BLaER1 (cell line): Measurements from ENCODE around the gene SHANK1.

ENCODE experiments used
- H3K27ac ChIP-seq: shearing (Covaris generic); formaldehyde crosslinking; 2 replicates; pipeline ENCODE4 v1.8.1; 2022
- H3K27me3 ChIP-seq: shearing (Covaris generic); formaldehyde crosslinking; 2 replicates; pipeline ENCODE4 v1.8.1; 2022
- H3K36me3 ChIP-seq: shearing (Covaris generic); formaldehyde crosslinking; 2 replicates; pipeline ENCODE4 v1.8.1; 2022
- H3K4me1 ChIP-seq: shearing (Covaris generic); formaldehyde crosslinking; 2 replicates; pipeline ENCODE4 v1.8.1; 2022
- H3K4me2 ChIP-seq: shearing (Covaris generic); formaldehyde crosslinking; 2 replicates; pipeline ENCODE4 v1.8.1; 2022
- H3K4me3 ChIP-seq: shearing (Covaris generic); formaldehyde crosslinking; 2 replicates; pipeline ENCODE4 v1.8.1; 2022
- H3K9ac ChIP-seq: shearing (Covaris generic); formaldehyde crosslinking; 2 replicates; pipeline ENCODE4 v1.8.1; 2022
- H3K9me3 ChIP-seq: shearing (Covaris generic); formaldehyde crosslinking; 2 replicates; pipeline ENCODE4 v1.8.1; 2022
- H4K20me1 ChIP-seq: shearing (Covaris generic); formaldehyde crosslinking; 2 replicates; pipeline ENCODE4 v1.8.1; 2022
- Cebpa-rat ChIP-seq: shearing (Covaris generic); IDR thresholded peaks from 2 replicates; pipeline ENCODE4 v1.8.1; 2022

SHANK1 gene

DNA sequence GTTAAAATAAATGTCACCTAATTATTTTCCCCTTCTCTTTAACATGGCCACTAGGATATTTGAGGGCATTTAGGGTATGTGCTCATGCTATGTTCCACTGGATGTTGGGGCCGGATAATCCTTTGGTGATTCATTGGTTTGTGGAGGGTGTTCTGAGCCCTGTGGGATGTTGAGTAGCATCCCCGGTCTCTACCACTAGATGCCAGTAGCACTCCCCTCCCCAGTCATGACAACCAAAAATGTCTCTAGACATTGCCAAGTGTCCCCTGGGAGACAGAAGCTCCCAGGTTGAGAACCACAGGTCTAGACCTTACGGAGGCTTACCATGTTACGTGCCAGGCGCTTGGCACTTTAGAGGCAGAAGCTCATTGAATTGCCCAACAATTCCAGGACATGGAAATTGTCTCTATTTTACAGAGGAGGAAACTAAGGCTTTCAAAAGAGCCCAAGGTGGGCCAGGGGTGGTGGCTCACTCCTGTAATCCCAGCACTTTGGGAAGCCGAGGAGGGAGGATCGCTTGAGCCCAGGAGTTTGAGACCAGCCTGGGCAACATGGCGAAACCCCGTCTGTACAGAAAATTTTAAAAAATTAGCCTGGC is 14.1 kb downstream of the SHANK1 start:
- Histone ChIP-seq H3K36me3 (peaks cover 49% of the 10 kb centered on the region), H3K27me3 (no peaks in the 10 kb centered on the region), H3K9ac (no peak overlapping the region), H3K27ac (no peak overlapping the region), H3K9me3 (no peaks in the 10 kb centered on the region), H3K4me1 (peaks cover 56% of the 10 kb centered on the region), H3K4me2 (peak overlapping the region; percentile 92), H4K20me1 (peaks cover 96% of the 10 kb centered on the region), H3K4me3 (no peak overlapping the region)
- TF ChIP-seq Cebpa-rat: no peak

DNA sequence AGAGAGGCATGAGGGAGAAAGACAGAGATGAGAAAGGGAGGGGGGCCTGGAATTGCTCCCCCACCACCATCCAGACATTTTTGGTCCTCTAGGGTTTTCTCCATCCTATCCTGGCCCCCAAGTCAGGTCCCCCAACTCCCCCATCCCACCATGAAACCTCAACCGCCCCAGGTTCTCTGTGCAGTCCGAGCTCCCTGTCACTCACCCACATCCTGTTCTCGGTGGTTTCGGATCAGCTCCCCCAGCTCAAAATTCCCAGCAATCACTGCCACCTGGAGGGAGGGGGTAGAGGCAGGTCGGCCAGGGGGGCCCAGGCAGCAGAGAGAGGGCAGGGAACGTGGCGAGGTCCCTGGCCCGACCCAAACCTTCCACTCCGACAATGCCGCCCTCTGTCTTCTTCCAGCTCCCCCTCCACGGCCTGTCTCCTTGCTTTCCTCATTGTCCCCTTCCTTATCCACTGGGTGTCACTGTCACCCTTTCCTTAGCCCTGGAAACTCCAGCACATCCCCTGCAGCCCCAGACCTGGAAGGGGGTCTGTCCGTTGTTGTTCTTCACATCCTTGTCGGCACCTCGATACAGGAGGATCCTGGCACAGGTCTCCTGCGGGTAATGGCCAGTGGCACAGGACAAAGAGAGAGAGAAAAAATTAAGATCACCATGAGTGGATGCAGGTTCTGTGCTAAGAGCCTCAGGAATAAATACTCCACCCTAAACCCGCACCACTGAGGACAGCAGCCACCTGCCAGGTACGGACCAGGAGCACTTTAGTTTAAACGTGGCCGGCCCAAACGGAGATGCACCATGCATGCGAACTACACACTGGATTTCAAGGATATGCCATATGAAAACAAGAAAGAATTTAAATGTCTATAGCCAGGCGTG is 15.4 kb downstream of the SHANK1 start:
- H3K4me2 ChIP-seq: peak overlapping the region; percentile 92
- H3K27ac ChIP-seq: peak overlapping the region; percentile 67
- H3K27me3 ChIP-seq: no peaks in the 10 kb centered on the region
- H3K9me3 ChIP-seq: no peaks in the 10 kb centered on the region
- no peak for TF ChIP-seq Cebpa-rat
- H4K20me1 ChIP-seq: peaks cover 96% of the 10 kb centered on the region
- H3K4me1 ChIP-seq: peaks cover 48% of the 10 kb centered on the region
- peaks cover 47% of the 10 kb centered on the region for H3K36me3 ChIP-seq
- peak overlapping the region; percentile 55 for H3K9ac ChIP-seq
- 0 out of 2 replicates have a peak overlapping the region, but pooled peaks have one; percentile 28 for H3K4me3 ChIP-seq

DNA sequence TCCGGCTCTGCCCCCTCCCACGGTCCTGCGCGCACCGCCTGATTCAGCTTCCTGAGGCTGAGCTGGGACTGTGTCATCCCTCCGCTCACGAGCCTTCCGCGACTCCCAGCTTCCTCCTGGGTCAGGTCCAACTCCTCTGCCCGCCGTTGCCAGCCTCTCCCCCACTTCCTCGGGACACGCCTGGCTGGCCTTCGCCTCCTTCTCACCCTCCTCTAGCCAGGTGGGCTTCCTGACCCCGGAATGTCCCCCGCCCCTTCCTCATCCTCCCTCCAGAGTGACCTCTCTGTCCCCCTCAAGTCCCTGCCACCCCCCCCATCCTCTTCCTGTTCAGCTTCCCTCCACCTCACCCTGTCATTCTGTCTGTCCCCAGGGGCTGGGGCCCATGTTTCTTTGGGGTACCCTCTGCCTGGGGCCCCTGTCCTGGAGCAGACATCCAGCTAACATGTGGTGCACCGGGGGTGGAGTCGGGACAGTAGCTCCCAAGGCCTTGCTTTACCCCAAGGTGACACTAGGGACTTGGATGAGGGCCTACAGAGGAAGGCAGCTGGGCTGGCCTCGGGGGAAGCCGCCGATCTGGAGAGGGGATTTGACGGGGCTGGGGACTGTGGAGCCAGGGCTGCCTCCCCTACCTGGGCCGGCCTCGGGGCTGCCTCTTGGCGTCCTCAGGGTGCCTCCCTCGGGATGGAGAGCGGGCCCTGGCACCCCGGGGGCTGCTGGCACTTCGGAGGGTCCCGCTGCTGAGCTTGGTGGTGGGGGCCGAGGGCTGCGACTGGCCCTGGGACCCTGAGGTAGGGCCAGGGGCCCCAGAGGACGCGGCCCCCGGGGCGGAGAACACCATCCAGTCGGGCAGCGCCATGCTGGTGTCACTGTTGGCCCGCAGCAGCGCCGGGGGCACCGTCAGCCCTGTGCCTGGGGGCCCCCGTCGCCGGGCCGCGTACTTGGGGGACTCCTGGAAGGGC is 16.5 kb downstream of the SHANK1 start:
- Histone ChIP-seq H3K36me3 (peaks cover 46% of the 10 kb centered on the region), H3K4me3 (peak overlapping the region; percentile 28; the same call in 1 of the 2 replicates), H3K4me2 (peak overlapping the region; percentile 92), H4K20me1 (peaks cover 98% of the 10 kb centered on the region), H3K9me3 (no peaks in the 10 kb centered on the region), H3K9ac (peak overlapping the region; percentile 55), H3K27ac (peak overlapping the region; percentile 67), H3K27me3 (no peaks in the 10 kb centered on the region), H3K4me1 (peaks cover 48% of the 10 kb centered on the region)
- TF ChIP-seq Cebpa-rat: no peak

DNA sequence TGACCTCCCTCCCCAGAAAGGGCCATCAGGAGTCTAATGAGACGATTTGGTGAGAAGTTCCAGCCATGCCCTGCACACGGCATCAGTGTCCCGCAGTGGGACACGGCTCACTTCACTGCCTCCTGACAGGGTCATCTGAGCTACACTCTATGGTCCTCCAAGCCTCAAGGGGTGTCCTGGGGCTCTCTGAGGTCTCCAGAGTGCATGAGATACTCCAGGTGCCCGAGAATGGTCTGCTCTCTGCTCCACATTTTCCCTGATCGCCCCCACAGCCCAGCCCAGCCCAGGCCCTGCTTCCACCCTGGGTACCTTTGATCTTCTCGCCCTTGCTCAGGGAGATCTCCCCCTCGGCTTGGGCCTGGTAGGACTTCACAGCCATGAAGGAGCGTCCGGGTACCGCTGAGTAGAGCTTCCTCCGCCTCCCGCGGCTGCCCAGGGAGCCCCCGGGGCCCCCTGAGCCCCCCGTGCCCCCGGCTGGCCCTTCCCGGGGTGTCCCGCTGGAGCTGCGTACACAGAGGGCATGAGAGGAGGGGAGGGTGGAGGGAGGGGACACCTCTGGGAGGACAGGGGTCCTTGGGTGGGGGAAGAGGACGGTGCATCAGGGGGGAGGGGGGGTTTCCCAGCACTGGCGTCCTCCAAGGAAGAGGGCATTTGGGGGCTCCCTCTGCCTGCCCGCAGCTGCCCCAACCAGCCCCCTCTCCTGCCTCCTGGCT is 17.3 kb downstream of the SHANK1 start:
- Histone ChIP-seq H3K9ac (peak overlapping the region; percentile 41; the same call in 1 of the 2 replicates), H3K4me2 (peak overlapping the region; percentile 92), H3K27me3 (no peaks in the 10 kb centered on the region), H3K9me3 (no peaks in the 10 kb centered on the region), H4K20me1 (peaks cover 99% of the 10 kb centered on the region), H3K27ac (peak overlapping the region; percentile 44; the same call in 1 of the 2 replicates), H3K4me3 (no peak overlapping the region; the same call in 1 of the 2 replicates), H3K36me3 (peaks cover 46% of the 10 kb centered on the region), H3K4me1 (peaks cover 48% of the 10 kb centered on the region)
- TF ChIP-seq Cebpa-rat: no peak

DNA sequence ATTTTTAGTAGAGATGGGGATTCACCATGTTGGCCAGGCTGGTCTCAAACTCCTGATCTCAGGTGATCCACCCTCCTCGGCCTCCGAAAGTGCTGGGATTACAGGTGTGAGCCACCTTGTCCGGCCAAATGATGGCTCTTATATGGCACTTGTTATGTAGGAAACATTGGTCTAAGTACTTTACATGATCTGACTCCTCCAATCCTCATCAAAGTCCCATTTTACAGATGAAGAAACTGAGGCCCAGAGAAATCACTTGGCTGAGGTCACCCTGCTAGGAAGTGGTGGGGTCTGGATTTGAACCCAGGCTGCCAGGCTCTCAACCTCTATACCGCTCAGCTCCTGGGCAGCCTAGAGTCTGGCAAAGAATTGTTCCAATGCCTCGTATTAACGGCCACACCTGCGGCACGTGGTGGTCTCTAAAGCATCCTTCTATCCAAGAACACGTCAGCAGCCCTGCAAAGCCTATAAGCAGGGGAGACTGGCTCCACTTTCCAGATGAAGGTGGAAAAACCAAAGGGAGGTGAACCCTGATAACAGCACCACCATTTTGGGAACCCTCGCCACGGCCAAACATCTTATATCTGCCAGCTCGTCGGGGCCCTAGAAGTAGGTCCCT is 18.1 kb downstream of the SHANK1 start:
- Histone ChIP-seq H3K36me3 (peaks cover 47% of the 10 kb centered on the region), H4K20me1 (peaks cover 99% of the 10 kb centered on the region), H3K4me3 (no peak overlapping the region), H3K9me3 (no peaks in the 10 kb centered on the region), H3K9ac (no peak overlapping the region), H3K27ac (no peak overlapping the region), H3K4me1 (peaks cover 50% of the 10 kb centered on the region), H3K27me3 (no peaks in the 10 kb centered on the region), H3K4me2 (peak overlapping the region; percentile 92)
- TF ChIP-seq Cebpa-rat: no peak

DNA sequence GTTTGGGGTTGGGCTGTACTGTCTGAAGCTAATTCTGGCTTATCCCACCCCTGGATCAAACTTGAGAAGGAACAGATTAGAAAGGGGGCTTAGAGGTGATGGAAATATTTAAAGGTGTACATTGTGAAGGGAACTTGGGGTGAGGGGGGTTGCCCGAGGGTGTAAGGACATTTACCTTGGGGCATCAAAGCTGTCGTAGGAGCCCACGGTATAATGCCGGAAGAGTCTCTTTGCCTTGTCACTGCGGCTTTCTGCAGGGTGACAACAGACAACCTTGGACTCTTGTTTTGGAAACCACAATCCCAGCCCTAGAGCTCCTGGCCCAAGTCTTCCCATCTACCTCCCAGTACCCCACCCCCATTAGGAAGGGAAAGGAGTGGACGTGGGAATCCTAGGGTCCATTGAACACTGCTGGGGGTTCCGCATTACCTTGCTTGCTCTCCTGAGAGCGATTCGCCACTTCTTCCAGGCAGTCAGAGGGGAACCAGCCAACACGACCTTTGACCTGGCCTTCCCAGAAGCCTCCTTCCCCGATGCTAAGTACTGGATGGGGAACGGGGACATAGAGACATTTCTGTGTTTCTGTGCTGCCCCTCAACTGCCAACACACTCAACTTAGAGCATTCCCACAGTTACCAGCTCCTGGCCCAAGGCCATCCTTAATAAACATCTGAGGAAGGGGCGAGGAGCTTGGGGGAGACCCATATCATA is 22.0 kb downstream of the SHANK1 start:
- Histone ChIP-seq H3K4me1 (peaks cover 24% of the 10 kb centered on the region), H3K9me3 (no peaks in the 10 kb centered on the region), H3K4me2 (no peak overlapping the region), H3K27ac (no peak overlapping the region), H3K9ac (no peak overlapping the region), H3K4me3 (no peak overlapping the region), H4K20me1 (peaks cover 96% of the 10 kb centered on the region), H3K36me3 (peaks cover 51% of the 10 kb centered on the region), H3K27me3 (peaks cover 23% of the 10 kb centered on the region)
- TF ChIP-seq Cebpa-rat: no peak

DNA sequence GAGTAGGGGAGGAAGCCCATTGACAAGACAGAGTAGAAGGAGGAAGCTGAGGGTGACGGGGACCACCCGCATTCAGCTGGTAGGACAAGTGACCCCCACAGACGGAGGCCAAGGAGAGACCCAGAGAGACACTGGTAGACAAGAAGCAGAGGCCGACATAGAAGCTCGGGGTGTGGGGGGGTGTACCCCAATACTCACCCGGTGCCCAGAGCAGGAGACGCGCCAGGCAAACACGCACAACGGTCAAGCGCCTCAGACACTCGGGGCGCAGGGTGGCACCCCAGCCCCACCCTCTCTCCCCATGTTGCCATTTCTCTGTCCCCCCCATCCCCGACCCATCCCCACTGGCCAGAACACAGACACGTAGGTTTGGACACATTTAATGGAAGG is 23.5 kb downstream of the SHANK1 start:
- no peak for TF ChIP-seq Cebpa-rat
- peaks cover 56% of the 10 kb centered on the region for H3K36me3 ChIP-seq
- H3K4me1 ChIP-seq: peaks cover 13% of the 10 kb centered on the region
- no peaks in the 10 kb centered on the region for H3K9me3 ChIP-seq
- no peak overlapping the region for H3K27ac ChIP-seq
- no peak overlapping the region for H3K9ac ChIP-seq
- H3K27me3 ChIP-seq: peaks cover 23% of the 10 kb centered on the region
- peak overlapping the region; percentile 80 for H3K4me2 ChIP-seq
- H3K4me3 ChIP-seq: no peak overlapping the region
- H4K20me1 ChIP-seq: peaks cover 98% of the 10 kb centered on the region
